Caco-2 (cell line): ENCODE data around the gene ZNRF3. TPM values are rescaled to one million over a fixed set of nuclear protein-coding genes. Genes with fewer than 3 reads are reported as not detected.

Experiments used
- BruUV-seq: library from RNA; stranded (reverse); fragments of 400-500 nt; replicated peaks from 2 replicates; lab custom pipeline; 2021; lab: Mats Ljungman, UMichigan
- CTCF ChIA-PET: fragments of 300-600 bp; sonication (Branson Sonifier 250); formaldehyde crosslinking; loops from one replicate; lab custom pipeline; 2022; ENCODE audit warnings: antibody characterized with exemption; lab: Charles Lee
- POLR2A ChIA-PET: fragments of 300-600 bp; sonication (Branson Sonifier 250); formaldehyde crosslinking; loops from one replicate; lab custom pipeline; 2022; ENCODE audit warnings: antibody characterized with exemption; lab: Charles Lee
- DNase-seq, 2 experiments: peaks; one replicate each; pipeline versions ENCODE4 v3.0.0 to v3.0.0-alpha.2; 2020 to 2022
- H3K27me3 ChIP-seq: replicated peaks from 2 replicates; pipeline ENCODE4 v1.6.0; 2011; ENCODE audit warnings: low read length; ENCODE audit not compliant: control insufficient read depth, insufficient read depth
- H3K36me3 ChIP-seq: 2 replicates; pipeline ENCODE4 v1.5.1; 2011; ENCODE audit warnings: low read length; ENCODE audit not compliant: control insufficient read depth, insufficient read depth
- H3K4me1 ChIP-seq: fragments of 250-450 bp; sonication (Bioruptor Pico); 2 replicates; pipeline ENCODE4 v1.5.1; 2020; ENCODE audit warnings: mild to moderate bottlenecking
- H3K4me3 ChIP-seq: 2 replicates; pipeline ENCODE4 v1.5.1; 2011; ENCODE audit warnings: low read depth, mild to moderate bottlenecking, control low read depth, low read length
- H3K9me3 ChIP-seq: fragments of 250-450 bp; sonication (Bioruptor Pico); 2 replicates; pipeline ENCODE4 v1.5.1; 2020; ENCODE audit warnings: mild to moderate bottlenecking, moderate library complexity
- H3K27ac Mint-ChIP-seq: one replicate; pipeline ENCODE4 v1.8.0; 2022; ENCODE audit warnings: mixed read lengths; ENCODE audit not compliant: unreplicated experiment
- H3K27me3 Mint-ChIP-seq: one replicate; pipeline ENCODE4 v1.8.0; 2022; ENCODE audit warnings: mixed read lengths; ENCODE audit not compliant: insufficient read depth, unreplicated experiment
- H3K36me3 Mint-ChIP-seq: one replicate; pipeline ENCODE4 v1.8.0; 2022; ENCODE audit warnings: mild to moderate bottlenecking, mixed read lengths; ENCODE audit not compliant: insufficient read depth, unreplicated experiment
- H3K4me1 Mint-ChIP-seq: one replicate; pipeline ENCODE4 v1.8.0; 2022; ENCODE audit warnings: low read depth, mixed read lengths; ENCODE audit not compliant: unreplicated experiment
- H3K4me3 Mint-ChIP-seq: one replicate; pipeline ENCODE4 v1.8.0; 2022; ENCODE audit warnings: mild to moderate bottlenecking, moderate library complexity, mixed read lengths; ENCODE audit not compliant: unreplicated experiment
- H3K9me3 Mint-ChIP-seq: one replicate; pipeline ENCODE4 v1.8.0; 2022; ENCODE audit warnings: mixed read lengths; ENCODE audit not compliant: unreplicated experiment
- CTCF ChIP-seq, 2 experiments: fragments of 200-600 bp in 1 of 2; IDR thresholded peaks; 1 replicate in 1 of 2; 2 replicates in 1 of 2; pipeline versions ENCODE4 v1.5.1 to v1.8.0; 2011 to 2022; ENCODE audit warnings: antibody characterized with exemption in 1 of 2, control low read depth in 1 of 2, inconsistent platforms in 1 of 2, low read depth in 1 of 2, low read length in 1 of 2, mild to moderate bottlenecking in 1 of 2, moderate library complexity in 1 of 2; ENCODE audit not compliant: insufficient read depth in 1 of 2, severe bottlenecking in 1 of 2, unreplicated experiment in 1 of 2
- intact Hi-C: fragments of 100-400 bp; cut with micrococcal nuclease; formaldehyde crosslinking; loops from one replicate; pipeline ENCODE4 v1.10.0; 2022; ENCODE audit not compliant: unreplicated experiment
- total RNA-seq: library from RNA; stranded (reverse); gene quantifications from 2 replicates; pipeline ENCODE4 v1.2.3, GENCODE V29; 2022

ZNRF3 gene
- total RNA-seq, 1 experiment from 2014 or later: 41.1 TPM

GRCh38 chr22:29023172-29023796, 139.9 kb downstream of the ZNRF3 start:
- CTCF ChIA-PET: interaction anchor here (0.6 kb wide), 1 partner anchor 136 kb away, joined by 5 read pairs; no protein-coding TSS in a partner anchor

GRCh38 chr22:29026579-29026978, 143.2 kb downstream of the ZNRF3 start:
- no TSS peak for BruUV-seq
- H3K27ac Mint-ChIP-seq: no peak overlapping the region
- no peaks in the 10 kb centered on the region; the same call in 1 of the 2 replicates for H3K27me3 ChIP-seq
- no peaks in the 10 kb centered on the region for H3K27me3 Mint-ChIP-seq
- intact Hi-C loops: no loop called here
- H3K4me3 Mint-ChIP-seq: no peak overlapping the region
- H3K36me3 Mint-ChIP-seq: peaks cover 46% of the 10 kb centered on the region
- H3K4me1 ChIP-seq: peaks cover 41% of the 10 kb centered on the region
- no peaks in the 10 kb centered on the region for H3K9me3 ChIP-seq
- ChIA-PET CTCF (no interaction called here), POLR2A (no interaction called here)
- H3K9me3 Mint-ChIP-seq: no peaks in the 10 kb centered on the region
- DNase-seq: no peak
- H3K4me3 ChIP-seq: no peak overlapping the region
- peaks cover 30% of the 10 kb centered on the region for H3K4me1 Mint-ChIP-seq
- peaks cover 4% of the 10 kb centered on the region for H3K36me3 ChIP-seq
- TF ChIP-seq CTCF (IDR thresholded peaks at IDR 0.05; ENCODE audit: insufficient read depth in 1 of 2, low read depth in 1 of 2, low read length in 1 of 2, severe bottlenecking in 1 of 2, unreplicated experiment in 1 of 2): no peak

More at GRCh38 chr22:29023172-29023796, 139.9 kb downstream of the ZNRF3 start:
- POLR2A ChIA-PET: interaction anchor here (0.6 kb wide), 1 partner anchor 138 kb away, joined by 4 read pairs; no protein-coding TSS in a partner anchor
- Mint-ChIP-seq H3K36me3 (peaks cover 38% of the 10 kb centered on the region), H3K4me1 (peaks cover 32% of the 10 kb centered on the region), H3K4me3 (no peak overlapping the region), H3K27ac (no peak overlapping the region), H3K27me3 (no peaks in the 10 kb centered on the region), H3K9me3 (peaks cover 6% of the 10 kb centered on the region)
- intact Hi-C loops: no loop called here
- no peaks in the 10 kb centered on the region; the same call in none of the 2 replicates for H3K36me3 ChIP-seq
- no peak for DNase-seq
- peaks cover 33% of the 10 kb centered on the region for H3K4me1 ChIP-seq
- no peak overlapping the region for H3K4me3 ChIP-seq
- no peaks in the 10 kb centered on the region for H3K9me3 ChIP-seq
- no TSS peak for BruUV-seq
- no peaks in the 10 kb centered on the region; the same call in 1 of the 2 replicates for H3K27me3 ChIP-seq
- no peak for TF ChIP-seq CTCF (IDR thresholded peaks at IDR 0.05; ENCODE audit: insufficient read depth in 1 of 2, low read depth in 1 of 2, low read length in 1 of 2, severe bottlenecking in 1 of 2, unreplicated experiment in 1 of 2)

- H3K27me3 ChIP-seq: no peaks in the 10 kb centered on the region; the same call in 1 of the 2 replicates
- Mint-ChIP-seq H3K9me3 (no peaks in the 10 kb centered on the region), H3K4me3 (no peak overlapping the region), H3K4me1 (peaks cover 32% of the 10 kb centered on the region), H3K27me3 (no peaks in the 10 kb centered on the region), H3K27ac (no peak overlapping the region), H3K36me3 (peaks cover 65% of the 10 kb centered on the region)
- ChIA-PET CTCF (interaction anchor here (0.6 to 1.1 kb wide), 2 partner anchors 76 to 195 kb away, joined by 3 to 6 read pairs; no protein-coding TSS in a partner anchor), POLR2A (no interaction called here)
- BruUV-seq: no TSS peak
- peaks cover 5% of the 10 kb centered on the region for H3K36me3 ChIP-seq
- H3K4me1 ChIP-seq: peaks cover 30% of the 10 kb centered on the region
- no peak overlapping the region for H3K4me3 ChIP-seq
- TF ChIP-seq CTCF (IDR thresholded peaks at IDR 0.05; ENCODE audit: insufficient read depth in 1 of 2, low read depth in 1 of 2, low read length in 1 of 2, severe bottlenecking in 1 of 2, unreplicated experiment in 1 of 2): no peak
- DNase-seq: no peak
- no peaks in the 10 kb centered on the region for H3K9me3 ChIP-seq
- intact Hi-C loops: no loop called here
Measured at GRCh38 chr22:29028468-29028867, 145.1 kb downstream of the ZNRF3 start.
